OCI-LY7 (cell line): ENCODE results near the gene C10orf143. TPM values are rescaled to one million over a fixed set of nuclear protein-coding genes. Genes with fewer than 3 reads are reported as not detected.

ENCODE experiments used
- BruUV-seq: library from RNA; stranded (reverse); fragments of 400-500 nt; replicated peaks from 2 replicates; lab custom pipeline; 2021; lab: Mats Ljungman, UMichigan
- CTCF ChIA-PET: fragments of 300-600 bp; sonication (Branson Sonifier 250); formaldehyde crosslinking; loops from one replicate; lab custom pipeline; 2022; ENCODE audit warnings: antibody characterized with exemption; ENCODE audit not compliant: unreplicated experiment; lab: Charles Lee
- POLR2A ChIA-PET: fragments of 300-600 bp; sonication (Branson Sonifier 250); formaldehyde crosslinking; loops from one replicate; lab custom pipeline; 2022; ENCODE audit warnings: antibody characterized with exemption; lab: Charles Lee
- DNase-seq: peaks from one replicate; pipeline ENCODE4 v3.0.0-alpha.2; 2015; ENCODE audit warnings: low spot score
- H2AFZ ChIP-seq: fragments of 200-600 bp; sonication (generic), shearing (Covaris generic); 2 replicates; pipeline ENCODE4 v1.6.1; 2014; ENCODE audit warnings: mild to moderate bottlenecking, antibody characterized with exemption, low read length, moderate library complexity
- H3K27ac ChIP-seq: fragments of 200-600 bp; sonication (generic); 2 replicates; pipeline ENCODE4 v1.5.1; 2014; ENCODE audit warnings: mixed run types, low read depth, mild to moderate bottlenecking, moderate library complexity, low read length, inconsistent platforms; ENCODE audit not compliant: poor library complexity, severe bottlenecking
- H3K36me3 ChIP-seq: fragments of 200-600 bp; sonication (generic); 2 replicates; pipeline ENCODE4 v1.6.1; 2014; ENCODE audit warnings: mild to moderate bottlenecking, antibody characterized with exemption, low read length, moderate library complexity, mixed read lengths; ENCODE audit not compliant: insufficient read depth
- H3K4me1 ChIP-seq: fragments of 200-600 bp; sonication (generic); 2 replicates; pipeline ENCODE4 v1.5.1; 2014; ENCODE audit warnings: mild to moderate bottlenecking, low read length; ENCODE audit not compliant: insufficient read depth, poor library complexity, severe bottlenecking
- H3K4me2 ChIP-seq: fragments of 200-600 bp; sonication (generic); 2 replicates; pipeline ENCODE4 v1.6.1; 2014; ENCODE audit warnings: mild to moderate bottlenecking, low read length
- H3K4me3 ChIP-seq: fragments of 200-600 bp; sonication (generic); 2 replicates; pipeline ENCODE4 v1.5.1; 2014; ENCODE audit warnings: mild to moderate bottlenecking, low read depth, low read length; ENCODE audit not compliant: poor library complexity, severe bottlenecking
- H3K79me2 ChIP-seq: fragments of 200-600 bp; sonication (generic); 2 replicates; pipeline ENCODE4 v1.6.1; 2016; ENCODE audit warnings: low read depth, mild to moderate bottlenecking, low read length, moderate library complexity, mixed read lengths; ENCODE audit not compliant: insufficient read depth
- H3K9me2 ChIP-seq: fragments of 200-600 bp; sonication (generic); 2 replicates; pipeline ENCODE4 v1.6.1; 2016; ENCODE audit warnings: mild to moderate bottlenecking, low read length, mixed read lengths; ENCODE audit not compliant: insufficient read depth
- H3K9me3 ChIP-seq: fragments of 200-600 bp; sonication (generic); 2 replicates; pipeline ENCODE4 v1.6.1; 2014; ENCODE audit warnings: mild to moderate bottlenecking, mixed run types, low read length, mixed read lengths
- H4K20me1 ChIP-seq: fragments of 200-600 bp; sonication (generic); 2 replicates; pipeline ENCODE4 v1.6.1; 2014; ENCODE audit warnings: mild to moderate bottlenecking, antibody characterized with exemption, low read length, moderate library complexity, mixed read lengths; ENCODE audit not compliant: insufficient read depth
- EZH2phosphoT487 ChIP-seq: fragments of 200-600 bp; sonication (generic); IDR thresholded peaks from 2 replicates; pipeline ENCODE4 v1.6.1; 2018; ENCODE audit warnings: low read depth, borderline replicate concordance, mild to moderate bottlenecking, mixed run types, antibody characterized with exemption, low read length, moderate library complexity, mixed read lengths
- intact Hi-C: fragments of 100-400 bp; cut with micrococcal nuclease; formaldehyde crosslinking; loops from one replicate; pipeline ENCODE4 v1.10.0; 2022; ENCODE audit not compliant: unreplicated experiment
- total RNA-seq, 2 experiments: library from RNA; depleted of rRNA in 1 of 2; stranded (reverse); fragments of >200 nt in 1 of 2; shearing (Covaris generic) in 1 of 2; gene quantifications; 2 replicates each; pipeline ENCODE4 v1.2.3, GENCODE V29; 2014 to 2022
- TF ChIP-seq, protein P1 (sequence below): fragments of 200-600 bp; sonication (generic); conservative IDR thresholded peaks from 2 replicates; pipeline ENCODE4 v1.5.1; 2014; ENCODE audit warnings: mild to moderate bottlenecking, antibody characterized with exemption, low read length, moderate library complexity, mixed read lengths

The C10orf143 gene
- total RNA-seq, 2 experiments from 2014 or later, result 0.88 to 6.4 TPM

DNA sequence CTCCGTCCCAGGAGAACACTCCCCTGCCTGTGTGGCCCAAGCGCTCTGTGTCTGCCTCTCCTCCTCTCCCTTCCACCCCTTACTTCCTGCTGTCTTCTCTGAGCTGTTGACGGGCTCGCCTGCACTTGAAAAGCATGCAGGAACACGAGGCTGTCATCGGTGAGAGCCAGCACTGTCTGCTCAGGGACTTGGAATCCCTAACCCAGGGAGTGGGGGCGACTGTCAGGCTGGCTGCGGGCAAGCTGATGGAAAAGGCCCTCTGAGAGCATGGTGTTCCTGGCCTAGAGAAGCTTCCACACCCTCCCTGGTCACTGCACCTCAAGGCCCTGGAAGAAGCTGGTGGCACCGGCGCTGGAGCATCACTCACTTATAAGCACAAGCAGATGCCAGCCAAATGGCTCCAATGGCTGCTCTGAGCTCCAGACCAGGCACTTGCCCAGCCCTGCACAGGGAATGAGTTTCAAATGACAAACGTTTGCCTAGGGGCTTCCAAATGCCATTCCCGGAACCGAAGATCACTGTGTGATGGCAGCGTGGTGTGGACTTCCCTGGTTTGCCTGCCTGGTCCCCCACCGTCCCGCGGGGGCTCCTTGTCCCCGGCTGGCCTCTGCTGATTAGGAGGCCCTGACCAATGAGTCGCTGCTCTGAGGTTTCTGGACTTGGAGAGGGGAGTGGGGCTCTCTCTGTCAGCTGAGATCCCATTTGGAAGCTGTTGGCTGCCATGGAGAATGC, 89.8 kb downstream of the C10orf143 start:
- Histone ChIP-seq H3K4me3 (no peak overlapping the region), H3K9me3 (no peaks in the 10 kb centered on the region), H3K79me2 (no peaks in the 10 kb centered on the region), H3K27ac (no peak overlapping the region), H4K20me1 (no peaks in the 10 kb centered on the region), H3K9me2 (no peaks in the 10 kb centered on the region), H3K4me2 (no peak overlapping the region), H3K36me3 (no peaks in the 10 kb centered on the region), H3K4me1 (no peaks in the 10 kb centered on the region), H2AFZ (no peak overlapping the region)
- no peak for DNase-seq
- no TSS peak for BruUV-seq
- no peak for TF ChIP-seq EZH2phosphoT487
- TF ChIP-seq, protein P1, sequence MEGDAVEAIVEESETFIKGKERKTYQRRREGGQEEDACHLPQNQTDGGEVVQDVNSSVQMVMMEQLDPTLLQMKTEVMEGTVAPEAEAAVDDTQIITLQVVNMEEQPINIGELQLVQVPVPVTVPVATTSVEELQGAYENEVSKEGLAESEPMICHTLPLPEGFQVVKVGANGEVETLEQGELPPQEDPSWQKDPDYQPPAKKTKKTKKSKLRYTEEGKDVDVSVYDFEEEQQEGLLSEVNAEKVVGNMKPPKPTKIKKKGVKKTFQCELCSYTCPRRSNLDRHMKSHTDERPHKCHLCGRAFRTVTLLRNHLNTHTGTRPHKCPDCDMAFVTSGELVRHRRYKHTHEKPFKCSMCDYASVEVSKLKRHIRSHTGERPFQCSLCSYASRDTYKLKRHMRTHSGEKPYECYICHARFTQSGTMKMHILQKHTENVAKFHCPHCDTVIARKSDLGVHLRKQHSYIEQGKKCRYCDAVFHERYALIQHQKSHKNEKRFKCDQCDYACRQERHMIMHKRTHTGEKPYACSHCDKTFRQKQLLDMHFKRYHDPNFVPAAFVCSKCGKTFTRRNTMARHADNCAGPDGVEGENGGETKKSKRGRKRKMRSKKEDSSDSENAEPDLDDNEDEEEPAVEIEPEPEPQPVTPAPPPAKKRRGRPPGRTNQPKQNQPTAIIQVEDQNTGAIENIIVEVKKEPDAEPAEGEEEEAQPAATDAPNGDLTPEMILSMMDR, result no peak
- intact Hi-C loops, result no loop called here
- CTCF ChIA-PET, result no interaction called here
- POLR2A ChIA-PET, result no interaction called here

DNA sequence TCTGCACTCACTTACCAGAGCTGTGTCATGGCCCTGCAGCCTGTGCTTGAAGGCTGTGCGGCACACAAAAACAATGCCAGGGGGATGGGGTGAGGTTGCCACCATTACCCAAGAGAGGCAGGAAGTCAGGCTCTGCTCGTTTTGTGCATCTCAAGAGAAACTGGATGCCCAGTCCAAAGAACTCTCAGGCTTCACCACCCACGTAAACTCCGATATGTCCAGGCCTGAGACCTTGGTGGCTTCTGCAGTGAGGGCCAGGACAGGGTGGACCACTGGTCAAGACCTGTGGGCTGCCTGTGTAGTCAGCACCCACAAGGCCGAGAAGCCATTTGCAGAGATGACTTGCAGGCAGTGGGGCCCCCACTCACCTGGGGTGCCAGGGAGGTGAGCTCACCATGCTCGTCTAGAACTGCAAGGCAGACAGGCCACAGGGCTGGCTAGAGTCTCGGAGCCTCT, 91.9 kb downstream of the C10orf143 start:
- Histone ChIP-seq H3K9me2 (no peaks in the 10 kb centered on the region), H3K4me1 (no peaks in the 10 kb centered on the region), H3K36me3 (no peaks in the 10 kb centered on the region), H3K4me3 (no peak overlapping the region), H3K79me2 (no peaks in the 10 kb centered on the region), H3K27ac (no peak overlapping the region), H3K4me2 (no peak overlapping the region), H2AFZ (no peak overlapping the region), H4K20me1 (no peaks in the 10 kb centered on the region), H3K9me3 (no peaks in the 10 kb centered on the region)
- BruUV-seq, result no TSS peak
- intact Hi-C loops, result no loop called here
- TF ChIP-seq, protein P1, result no peak
- ChIA-PET CTCF (no interaction called here), POLR2A (no interaction called here)
- DNase-seq, result no peak

DNA sequence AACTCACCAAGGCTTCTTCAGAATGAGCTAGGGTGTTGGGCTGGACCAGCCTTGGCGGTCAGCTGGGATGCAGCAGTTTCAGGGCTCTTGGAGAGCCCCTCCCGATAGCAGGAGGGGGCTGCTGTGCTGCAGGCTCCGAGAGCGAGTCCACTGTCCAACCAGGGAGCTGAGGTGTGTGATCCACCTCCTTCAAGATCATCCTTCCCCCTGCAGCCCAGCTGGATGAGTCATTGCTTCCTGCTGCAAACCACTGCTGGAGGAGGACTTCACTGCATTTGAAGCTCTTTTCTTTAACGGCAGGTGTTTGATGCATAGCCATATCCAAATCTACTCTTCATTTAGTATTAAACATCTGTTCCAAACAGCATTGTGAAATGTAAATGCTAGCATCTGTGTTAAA, 92.4 kb downstream of the C10orf143 start:
- no peak for TF ChIP-seq EZH2phosphoT487
- TF ChIP-seq, protein P1, result no peak
- DNase-seq, result no peak
- no TSS peak for BruUV-seq
- Histone ChIP-seq H3K27ac (no peak overlapping the region), H3K4me3 (no peak overlapping the region), H2AFZ (no peak overlapping the region), H3K4me1 (no peaks in the 10 kb centered on the region), H3K79me2 (no peaks in the 10 kb centered on the region), H3K4me2 (no peak overlapping the region), H3K9me2 (no peaks in the 10 kb centered on the region), H3K36me3 (no peaks in the 10 kb centered on the region), H4K20me1 (no peaks in the 10 kb centered on the region), H3K9me3 (no peaks in the 10 kb centered on the region)
- CTCF ChIA-PET, result no interaction called here
- intact Hi-C loops, result no loop called here
- POLR2A ChIA-PET, result no interaction called here
